ENCODE measurements around the gene HUWE1.
A peak's percentile ranks its signal among the peaks of the same experiment; 100 is the strongest.
"Not testable (repeated sequence)": the region's sequence is repeated elsewhere in the genome, so short reads cannot be mapped to it uniquely, and the experiment has no call there.

HUWE1 gene, protein sequence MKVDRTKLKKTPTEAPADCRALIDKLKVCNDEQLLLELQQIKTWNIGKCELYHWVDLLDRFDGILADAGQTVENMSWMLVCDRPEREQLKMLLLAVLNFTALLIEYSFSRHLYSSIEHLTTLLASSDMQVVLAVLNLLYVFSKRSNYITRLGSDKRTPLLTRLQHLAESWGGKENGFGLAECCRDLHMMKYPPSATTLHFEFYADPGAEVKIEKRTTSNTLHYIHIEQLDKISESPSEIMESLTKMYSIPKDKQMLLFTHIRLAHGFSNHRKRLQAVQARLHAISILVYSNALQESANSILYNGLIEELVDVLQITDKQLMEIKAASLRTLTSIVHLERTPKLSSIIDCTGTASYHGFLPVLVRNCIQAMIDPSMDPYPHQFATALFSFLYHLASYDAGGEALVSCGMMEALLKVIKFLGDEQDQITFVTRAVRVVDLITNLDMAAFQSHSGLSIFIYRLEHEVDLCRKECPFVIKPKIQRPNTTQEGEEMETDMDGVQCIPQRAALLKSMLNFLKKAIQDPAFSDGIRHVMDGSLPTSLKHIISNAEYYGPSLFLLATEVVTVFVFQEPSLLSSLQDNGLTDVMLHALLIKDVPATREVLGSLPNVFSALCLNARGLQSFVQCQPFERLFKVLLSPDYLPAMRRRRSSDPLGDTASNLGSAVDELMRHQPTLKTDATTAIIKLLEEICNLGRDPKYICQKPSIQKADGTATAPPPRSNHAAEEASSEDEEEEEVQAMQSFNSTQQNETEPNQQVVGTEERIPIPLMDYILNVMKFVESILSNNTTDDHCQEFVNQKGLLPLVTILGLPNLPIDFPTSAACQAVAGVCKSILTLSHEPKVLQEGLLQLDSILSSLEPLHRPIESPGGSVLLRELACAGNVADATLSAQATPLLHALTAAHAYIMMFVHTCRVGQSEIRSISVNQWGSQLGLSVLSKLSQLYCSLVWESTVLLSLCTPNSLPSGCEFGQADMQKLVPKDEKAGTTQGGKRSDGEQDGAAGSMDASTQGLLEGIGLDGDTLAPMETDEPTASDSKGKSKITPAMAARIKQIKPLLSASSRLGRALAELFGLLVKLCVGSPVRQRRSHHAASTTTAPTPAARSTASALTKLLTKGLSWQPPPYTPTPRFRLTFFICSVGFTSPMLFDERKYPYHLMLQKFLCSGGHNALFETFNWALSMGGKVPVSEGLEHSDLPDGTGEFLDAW (N-terminal part only)

DNA sequence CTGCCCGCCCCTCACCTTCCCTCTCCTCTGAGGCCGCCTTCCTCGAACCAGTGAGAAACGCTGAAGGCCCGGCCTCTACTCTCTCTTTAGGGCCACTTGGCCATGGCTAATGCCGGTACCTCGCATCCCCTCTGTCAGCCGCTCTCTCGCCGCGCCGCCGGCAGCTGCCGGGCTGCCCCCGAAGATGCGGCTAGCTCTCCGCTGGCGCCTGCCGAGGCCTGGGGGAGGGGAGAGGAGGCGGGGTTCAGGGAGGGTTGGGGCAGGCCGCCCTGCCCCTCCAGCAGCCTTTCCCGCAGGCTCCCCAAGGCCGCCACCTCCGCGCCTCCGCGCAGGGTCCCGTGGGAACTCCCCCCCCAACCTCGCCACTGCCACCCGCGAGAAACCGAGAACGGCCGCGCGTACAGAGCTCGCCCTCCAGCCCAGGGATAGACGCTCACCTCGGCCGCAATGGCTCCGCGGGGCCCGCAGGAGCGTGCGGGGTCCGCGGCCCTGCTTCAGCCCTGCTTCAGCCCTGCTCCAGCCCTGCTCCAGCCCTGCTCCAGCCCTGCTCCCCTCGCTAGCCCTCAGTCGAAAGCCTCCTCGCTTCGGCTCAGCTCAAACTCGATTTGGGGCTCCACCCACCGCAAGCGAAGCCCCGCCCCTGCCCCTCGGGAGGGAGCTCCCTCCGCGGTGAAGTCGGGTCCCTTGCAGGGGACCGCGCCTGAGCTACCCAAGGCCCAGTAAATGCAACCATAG is at the start of gene HUWE1:
HUWE1 (minus strand) TSS at position 569 of the 735 bp plus-strand sequence. CDS start 32,612 bp downstream, outside the sequence.
- FAIRE-seq (no peak), DNase-seq (ENCODE audit: low spot score) (peak; percentile 76)

DNA sequence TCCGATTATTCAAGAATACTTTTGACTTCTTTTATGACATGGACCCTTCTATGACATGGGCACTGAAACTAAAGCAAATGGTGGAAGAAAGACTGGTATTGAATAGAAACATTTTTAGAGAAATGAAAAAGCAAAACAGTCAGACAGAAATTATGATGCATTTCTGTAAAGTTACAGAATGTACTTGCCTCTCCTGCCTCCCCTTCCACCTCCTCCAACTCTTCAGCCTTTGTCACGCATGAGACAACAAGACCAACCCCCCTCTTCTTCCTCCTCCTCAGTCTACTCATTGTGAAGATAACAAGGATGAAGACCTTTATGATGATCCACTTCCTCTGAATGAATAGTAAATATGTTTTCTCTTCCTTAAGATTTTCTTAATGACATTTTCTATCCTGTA is 46.3 kb upstream of the HUWE1 start:
- DNase-seq (ENCODE audit: low spot score) (no peak), FAIRE-seq (no peak)

DNA sequence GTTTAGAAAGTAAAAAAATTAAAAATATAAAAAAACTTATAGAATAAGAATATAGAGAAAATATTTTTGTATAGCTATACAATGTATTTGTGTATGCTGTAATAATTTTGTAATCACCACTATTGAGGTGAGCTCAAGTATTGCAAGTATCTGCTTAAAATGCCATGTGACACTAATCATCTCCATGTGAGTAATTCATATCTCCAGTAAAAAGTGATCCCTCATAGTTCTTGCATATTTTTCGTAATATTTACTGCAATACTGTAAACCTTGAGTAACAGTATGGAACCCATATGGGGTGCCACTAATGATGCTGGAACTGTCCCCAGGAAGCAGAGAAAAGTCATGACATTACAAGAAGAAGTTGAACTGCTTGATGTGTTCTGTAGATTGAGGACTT is 43.2 kb upstream of the HUWE1 start:
- DNase-seq (ENCODE audit: low spot score) (no peak), FAIRE-seq (no peak)

DNA sequence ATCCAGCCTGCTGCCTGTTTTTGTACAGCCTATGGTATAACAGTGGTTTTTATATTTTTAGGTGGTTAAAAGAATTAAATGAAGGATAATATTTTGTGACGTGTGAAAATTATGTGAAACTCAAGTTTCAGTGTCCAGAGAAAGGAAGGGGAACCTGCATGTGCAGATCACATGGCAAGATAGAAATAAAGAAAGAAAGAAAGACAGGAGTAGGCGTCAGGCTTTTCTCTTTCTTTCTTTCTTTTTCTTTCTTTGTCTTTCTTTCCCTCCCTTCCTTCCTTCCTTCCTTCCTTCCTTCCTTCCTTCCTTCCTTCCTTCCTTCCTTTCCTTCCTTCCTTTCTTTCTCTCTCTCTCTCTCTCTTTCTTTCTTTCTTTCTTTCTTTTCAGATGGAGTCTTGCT is 42.0 kb upstream of the HUWE1 start:
- DNase-seq (ENCODE audit: low spot score) (no peak), FAIRE-seq (no peak)

DNA sequence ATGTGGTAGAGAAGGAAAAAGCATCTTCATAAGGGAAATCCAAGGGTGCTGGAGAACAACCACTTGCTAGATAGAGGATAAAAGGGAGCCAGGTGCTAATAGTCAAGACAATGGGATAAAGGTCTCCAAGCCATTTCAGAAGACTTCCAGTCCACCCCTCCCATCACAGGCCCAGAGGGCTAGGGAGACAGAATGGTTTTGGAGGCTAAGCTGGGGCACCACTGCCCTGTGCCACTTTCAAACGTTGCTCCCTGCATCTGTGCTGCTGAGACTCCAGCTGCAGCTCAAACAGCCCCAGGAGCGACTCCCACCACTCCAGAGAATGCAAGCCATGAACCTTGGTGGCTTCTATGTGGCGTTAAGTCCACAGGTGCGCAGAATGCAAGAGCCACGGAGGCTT is 38.4 kb upstream of the HUWE1 start:
- no peak for DNase-seq (ENCODE audit: low spot score)
- no peak for FAIRE-seq

DNA sequence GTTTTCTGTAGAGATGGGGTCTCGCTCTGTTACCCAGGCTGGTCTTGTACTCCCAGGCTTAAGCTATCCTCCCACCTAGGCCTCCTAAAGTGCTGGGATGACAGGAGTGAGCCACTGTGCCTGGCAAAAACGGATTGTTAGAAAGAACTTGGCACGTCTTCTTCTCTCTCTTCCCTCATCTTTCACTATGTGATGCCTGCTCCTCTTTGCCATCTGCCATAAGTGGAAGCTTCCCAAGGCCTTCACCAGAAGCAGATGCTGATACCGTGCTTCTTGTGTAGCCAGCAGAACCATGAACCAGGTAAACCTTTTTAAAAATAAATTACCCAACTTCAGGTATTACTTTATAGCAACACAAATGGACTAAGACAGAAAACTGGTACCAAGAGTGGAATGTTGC is 36.9 kb upstream of the HUWE1 start:
- FAIRE-seq: no peak
- no peak for DNase-seq (ENCODE audit: low spot score)

DNA sequence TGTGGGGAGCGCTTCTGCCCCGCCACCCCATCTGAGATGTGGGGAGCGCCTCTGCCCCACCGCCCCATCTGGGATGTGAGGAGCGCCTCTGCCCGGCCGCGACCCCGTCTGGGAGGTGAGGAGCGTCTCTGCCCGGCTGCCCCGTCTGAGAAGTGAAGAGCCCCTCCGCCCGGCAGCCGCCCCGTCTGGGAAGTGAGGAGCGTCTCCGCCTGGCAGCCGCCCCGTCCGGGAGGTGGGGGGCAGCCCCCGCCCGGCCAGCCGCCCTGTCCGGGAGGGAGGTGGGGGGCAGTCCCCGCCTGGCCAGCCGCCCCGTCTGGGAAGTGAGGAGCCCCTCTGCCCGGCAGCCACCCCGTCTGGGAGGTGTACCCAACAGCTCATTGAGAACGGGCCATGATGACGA is 35.1 kb upstream of the HUWE1 start:
- DNase-seq (ENCODE audit: low spot score); FAIRE-seq: not testable (repeated sequence)

DNA sequence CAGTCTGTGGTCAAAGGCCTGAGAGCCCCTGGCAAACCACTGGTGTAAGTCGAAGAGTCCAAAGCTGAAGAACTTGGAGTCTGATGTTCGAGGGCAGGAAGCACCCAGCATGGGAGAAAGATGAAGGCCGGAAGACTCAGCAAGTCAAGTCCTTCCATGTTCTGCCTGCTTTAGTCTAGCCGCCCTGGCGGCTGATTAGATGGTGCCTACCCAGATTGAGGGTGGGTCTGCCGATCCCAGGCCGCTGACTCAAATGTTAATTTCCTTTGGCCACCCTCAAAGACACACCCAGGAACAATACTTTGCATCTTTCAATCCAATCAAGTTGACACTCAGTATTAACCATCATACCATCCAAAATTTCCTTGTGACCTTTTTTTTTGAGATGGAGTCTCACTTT is 33.1 kb upstream of the HUWE1 start:
- FAIRE-seq; DNase-seq (ENCODE audit: low spot score): not testable (repeated sequence)

DNA sequence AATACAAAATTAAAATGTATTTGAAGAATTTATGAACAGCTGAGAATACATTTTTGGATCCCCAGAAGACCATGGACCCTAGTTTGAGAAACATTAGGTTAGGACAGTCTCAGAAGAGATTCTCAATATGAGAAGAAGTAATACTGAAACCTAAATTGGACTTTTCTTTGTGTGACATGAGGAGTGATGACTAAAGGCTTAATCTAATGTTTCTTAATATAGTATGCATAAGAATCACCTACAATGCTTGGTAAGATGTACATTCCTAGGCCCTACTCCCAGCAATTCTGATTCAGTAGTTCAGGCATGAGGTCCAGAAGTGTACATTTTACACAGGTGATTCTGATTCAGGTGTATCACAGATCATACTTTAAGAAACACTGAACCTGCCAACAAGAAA is 31.6 kb upstream of the HUWE1 start:
- FAIRE-seq (no peak), DNase-seq (ENCODE audit: low spot score) (no peak)

DNA sequence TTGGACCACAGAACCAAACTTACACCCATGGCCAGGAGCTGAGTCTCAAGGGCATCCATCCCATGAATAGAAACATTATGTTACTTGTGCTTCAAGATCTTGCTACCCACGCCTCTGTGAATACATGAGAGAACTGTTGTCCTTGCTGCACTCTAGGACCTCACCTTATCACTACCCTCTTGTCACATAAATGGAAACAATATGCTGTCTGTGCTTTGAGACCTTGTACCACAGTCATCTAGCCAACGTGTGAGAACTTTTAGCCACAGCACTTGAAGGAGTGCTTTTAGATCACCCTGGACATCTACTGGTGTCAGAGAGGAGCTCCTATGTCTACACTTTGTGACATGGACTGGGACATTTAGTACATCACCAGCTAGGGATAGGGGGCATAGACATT is 30.7 kb upstream of the HUWE1 start:
- DNase-seq (ENCODE audit: low spot score): no peak

DNA sequence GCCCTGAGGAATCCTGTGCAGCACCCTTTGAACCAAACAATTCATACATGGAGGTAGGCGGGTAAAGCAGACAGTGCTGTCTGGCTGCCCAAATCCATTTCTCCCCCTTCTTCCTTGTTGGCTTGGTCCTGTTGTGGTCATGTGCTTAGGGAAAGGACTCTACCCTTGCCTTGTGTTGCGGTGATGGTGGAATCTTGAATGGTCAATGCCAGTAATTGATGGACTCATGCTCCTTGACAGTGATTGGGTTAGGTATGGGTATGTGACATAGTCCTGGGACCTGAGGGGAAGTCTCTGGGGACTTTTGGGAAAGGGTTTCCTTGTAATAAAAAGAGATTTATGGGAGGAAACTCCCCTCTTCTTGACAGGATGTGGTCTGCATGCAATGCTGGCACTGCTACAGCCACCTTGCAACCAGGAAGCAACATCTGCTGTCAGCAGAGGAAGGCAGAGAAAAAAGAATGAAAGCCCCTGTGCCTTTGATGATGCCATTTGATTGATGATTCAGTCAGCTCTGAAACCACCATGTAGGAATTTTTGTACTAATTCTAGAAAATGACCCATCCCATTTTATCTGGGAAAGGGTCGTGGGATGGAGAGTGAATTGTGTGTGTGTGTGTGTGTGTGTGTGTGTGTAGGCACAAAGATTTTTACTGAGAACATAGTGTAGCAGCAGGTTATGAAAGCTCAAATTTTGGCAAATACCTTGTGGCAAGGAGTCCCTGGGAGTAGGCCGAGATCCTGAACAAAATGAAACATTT is 30.0 kb upstream of the HUWE1 start:
- FAIRE-seq (no peak), DNase-seq (ENCODE audit: low spot score) (peak; percentile 53)

More for the DNA sequence above, 30.7 kb upstream of the HUWE1 start:
- peak; percentile 35 for FAIRE-seq

DNA sequence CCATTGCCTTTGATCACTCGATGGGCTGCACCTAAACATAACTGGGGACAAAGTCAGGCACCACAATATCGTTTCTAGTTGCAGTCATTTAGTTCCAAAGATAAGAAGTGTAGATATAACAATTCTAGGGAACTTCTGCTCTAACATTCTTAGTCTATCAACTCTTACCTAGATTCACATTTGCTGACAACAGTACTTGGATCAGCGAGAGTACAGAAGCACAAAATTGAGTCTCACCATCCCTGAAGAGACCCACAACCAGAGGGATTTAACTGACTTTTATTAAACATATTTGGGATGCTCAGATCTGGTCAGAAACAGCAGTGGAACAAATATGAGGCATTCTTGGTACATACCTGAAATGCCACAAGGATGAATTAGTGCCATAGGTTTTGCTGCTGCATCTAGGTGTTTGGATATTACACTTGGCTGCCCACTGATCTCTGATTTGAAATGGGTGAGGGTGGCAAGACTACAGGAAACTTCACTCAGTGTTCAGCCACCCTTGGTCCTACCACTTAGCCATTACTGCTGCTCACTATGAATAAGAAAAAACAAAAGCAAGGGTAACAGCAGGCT is 28.9 kb upstream of the HUWE1 start:
- FAIRE-seq (no peak), DNase-seq (ENCODE audit: low spot score) (peak; percentile 8)

DNA sequence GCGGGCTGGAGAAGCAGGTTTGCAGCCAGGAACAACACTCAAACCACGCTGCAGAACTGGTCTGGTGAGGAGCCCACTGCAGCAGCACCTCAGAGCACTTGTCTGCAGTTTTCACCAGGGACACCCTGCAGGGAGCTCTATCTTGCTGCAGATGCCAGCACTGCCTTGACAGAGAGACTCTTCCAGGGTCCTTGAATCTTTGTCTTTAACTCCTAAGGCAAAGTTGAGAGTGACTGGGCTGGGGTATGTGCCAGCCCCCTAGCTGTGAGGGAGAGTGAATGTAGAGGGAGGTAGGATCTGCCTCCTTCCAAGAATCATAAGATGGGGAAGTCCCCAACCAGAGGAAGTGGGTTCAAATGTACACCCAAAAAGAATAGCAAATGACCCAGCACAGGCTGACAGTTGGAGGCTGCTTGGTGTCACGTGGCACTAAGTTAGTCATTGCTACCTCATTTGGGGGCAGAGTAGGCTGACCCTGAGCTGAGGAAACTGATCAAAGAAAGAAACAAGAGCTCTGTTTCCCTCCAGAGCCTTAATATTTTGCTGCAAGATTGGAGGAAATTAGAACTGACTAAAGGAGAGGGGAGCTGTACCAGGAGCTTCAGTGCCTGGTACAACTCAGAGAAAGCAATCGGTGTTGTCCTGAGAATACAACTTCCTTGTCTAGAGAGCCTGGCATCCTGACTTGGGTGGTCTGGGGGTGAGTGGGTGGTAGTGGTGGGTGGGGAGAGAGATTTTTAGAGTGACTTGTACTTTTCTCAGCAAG is 28.2 kb upstream of the HUWE1 start:
- FAIRE-seq (no peak), DNase-seq (ENCODE audit: low spot score) (peak; percentile 8)

DNA sequence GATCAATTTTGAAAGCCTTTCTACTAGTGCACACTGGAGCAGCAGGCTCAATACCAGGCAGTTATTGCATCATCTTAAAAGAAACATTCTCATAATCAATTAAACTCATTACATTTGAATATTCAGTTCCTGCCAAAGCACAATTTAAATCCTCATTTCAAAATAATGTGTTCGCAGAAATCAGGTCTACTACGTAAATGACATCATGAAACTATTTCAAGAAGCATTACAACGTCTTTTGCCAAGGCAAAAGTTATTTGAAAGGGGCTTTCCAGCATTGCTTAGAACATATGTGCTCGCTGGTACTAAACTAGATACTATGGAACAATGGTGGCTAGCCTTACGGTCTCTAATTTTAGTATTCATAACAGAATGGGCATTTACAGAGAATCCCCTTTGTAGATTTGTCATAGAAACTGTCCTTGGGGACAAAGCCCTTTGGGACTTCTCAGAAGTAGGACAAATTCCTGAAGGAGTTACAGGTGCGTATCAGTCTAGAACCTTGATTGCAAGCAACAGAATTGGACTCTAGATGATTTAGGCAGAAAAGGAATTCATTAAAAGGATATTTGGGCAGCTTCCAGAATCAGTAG is 27.6 kb upstream of the HUWE1 start:
- DNase-seq (ENCODE audit: low spot score) (no peak), FAIRE-seq (no peak)

DNA sequence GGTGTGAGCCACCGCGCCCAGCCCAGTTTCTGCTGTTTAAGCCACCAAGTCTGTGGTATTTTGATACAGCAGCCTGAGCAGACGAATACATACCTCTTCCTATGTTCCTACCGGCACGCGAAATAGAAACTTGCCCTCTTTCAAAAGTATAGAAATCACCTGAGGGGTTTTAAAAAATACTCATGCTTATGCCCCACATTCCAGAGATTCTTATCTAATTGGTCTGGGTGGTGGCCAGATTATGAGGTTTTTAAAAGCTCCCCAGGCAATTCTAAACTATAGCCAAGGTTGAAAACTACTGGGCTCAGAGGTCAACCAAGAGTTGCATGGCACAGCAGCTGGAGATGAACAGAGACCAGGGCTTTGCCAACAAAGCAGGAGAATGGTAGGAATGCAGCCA is 24.9 kb upstream of the HUWE1 start:
- FAIRE-seq (no peak), DNase-seq (ENCODE audit: low spot score) (no peak)

DNA sequence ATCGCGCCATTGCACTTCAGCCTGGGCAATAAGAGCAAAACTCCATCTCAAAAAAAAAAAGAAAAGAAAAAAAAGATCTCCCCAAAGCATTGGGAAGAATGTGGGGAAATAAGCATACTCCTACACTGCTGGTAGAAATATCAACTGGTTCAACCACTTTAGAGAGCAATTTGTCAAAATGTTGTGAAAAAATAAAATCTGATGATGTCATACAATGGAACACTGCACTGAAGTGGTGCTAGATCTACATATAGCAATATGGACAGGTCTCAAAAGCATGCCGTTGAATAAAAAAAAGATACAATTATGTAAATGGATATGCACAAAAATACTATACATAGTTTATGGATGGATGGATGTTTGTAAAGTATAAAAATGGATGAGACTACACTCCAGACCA is 18.3 kb upstream of the HUWE1 start:
- no peak for DNase-seq (ENCODE audit: low spot score)
- no peak for FAIRE-seq

DNA sequence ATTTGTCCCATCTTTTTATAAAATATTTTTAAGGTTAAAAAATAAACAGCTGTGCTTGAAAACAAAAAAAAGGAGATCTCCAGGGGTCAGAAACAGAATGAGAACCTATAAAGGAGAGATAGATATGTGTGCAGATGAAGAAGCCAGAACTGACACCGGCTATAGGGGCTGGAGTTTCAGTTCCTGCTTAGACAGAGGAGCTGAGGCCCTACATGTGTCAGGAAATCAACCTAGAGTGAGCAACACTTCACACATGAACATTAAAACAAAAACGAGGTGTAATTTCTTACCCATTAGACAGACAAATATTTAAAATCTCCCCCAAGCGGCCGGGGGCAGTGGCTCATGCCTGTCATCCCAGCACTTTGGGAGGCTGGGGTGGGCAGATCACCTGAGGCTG is 17.8 kb upstream of the HUWE1 start:
- FAIRE-seq: no peak
- no peak for DNase-seq (ENCODE audit: low spot score)

DNA sequence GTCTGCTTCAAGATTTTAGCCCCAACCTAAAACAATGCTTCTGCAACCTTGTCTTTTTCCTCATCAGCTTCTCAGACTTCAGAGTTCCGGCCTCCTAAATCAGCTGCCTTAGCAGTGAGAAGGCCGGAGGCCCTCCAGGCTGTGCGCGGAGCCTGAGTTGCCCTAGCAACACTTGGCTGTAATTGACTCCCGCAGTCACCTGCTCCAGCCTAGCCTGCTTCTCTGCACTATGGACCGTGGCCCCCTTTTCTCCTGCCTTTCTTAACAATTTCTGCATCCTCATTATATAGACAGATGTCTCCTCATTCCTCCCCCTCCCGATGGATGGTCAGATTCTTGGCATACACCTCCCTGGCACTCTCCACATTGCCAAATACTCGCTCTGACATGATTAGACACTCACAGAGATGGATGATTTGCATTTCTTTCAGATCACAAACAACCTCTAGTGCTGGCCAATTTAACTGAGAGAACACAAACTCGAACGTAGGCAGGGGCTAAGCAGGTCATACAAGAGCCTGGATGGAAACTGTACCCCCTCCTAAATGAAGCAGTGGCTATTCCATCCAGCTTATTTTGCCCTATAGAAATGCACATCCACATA is 9.5 kb upstream of the HUWE1 start:
- FAIRE-seq (no peak), DNase-seq (ENCODE audit: low spot score) (no peak)

All from urothelium cell line (cell line).